HG03064 (cell line): ENCODE data around the gene GSTT4.
"Not testable (repeated sequence)": the region's sequence is repeated elsewhere in the genome, so short reads cannot be mapped to it uniquely, and the experiment has no call there.

Experiments
- ATAC-seq: cut with Tn5 transposase; IDR thresholded peaks from one replicate; pipeline ENCODE4 v1.9.1; 2021; ENCODE audit warnings: low read depth; ENCODE audit not compliant: unreplicated experiment

GSTT4 gene

DNA sequence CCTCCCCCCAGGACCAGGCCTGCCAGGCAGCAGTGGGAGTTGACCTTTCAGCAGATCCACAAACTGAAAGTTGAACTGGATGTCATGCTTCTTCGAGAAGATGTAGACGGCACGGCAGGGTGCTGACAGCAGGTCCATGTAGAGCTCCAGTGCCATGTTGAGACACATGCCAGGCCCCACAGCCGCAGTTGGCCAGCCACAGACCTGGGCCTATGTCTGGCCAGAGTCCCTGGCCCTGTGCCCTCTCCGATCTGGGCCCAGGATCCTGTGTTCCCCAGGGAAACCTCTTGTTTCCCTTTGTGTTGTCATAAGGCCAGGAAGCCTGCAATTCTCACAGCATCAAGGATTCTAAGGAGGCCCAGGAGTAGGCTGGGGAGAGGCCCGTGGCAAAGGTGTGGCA lies at the start of gene GSTT4:
Gene GSTT4 (minus strand): TSS at position 253 of the 400 bp plus-strand sequence. CDS start 97 bp downstream, at position 156.
- no peak for ATAC-seq

DNA sequence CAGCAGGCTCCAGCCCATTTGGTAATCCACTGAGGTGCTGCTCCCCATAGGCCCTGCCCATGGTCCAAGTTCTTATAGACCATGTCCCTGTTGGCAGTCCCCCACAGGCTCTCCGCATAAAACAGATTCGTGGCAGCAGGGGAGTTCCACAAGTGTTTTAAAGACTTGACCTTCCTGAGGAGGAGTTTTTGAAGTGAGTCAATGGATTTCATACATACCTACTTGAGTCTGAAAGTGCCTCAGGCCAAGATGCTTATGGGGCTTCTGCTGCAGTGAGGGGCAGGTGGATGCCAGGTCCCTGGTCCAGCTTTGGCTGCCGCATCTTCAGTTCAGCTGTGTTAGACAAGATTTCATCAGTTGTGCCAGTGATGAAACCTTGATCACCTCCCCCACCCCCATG lies 49.1 kb upstream of the GSTT4 start:
- no peak for ATAC-seq

DNA sequence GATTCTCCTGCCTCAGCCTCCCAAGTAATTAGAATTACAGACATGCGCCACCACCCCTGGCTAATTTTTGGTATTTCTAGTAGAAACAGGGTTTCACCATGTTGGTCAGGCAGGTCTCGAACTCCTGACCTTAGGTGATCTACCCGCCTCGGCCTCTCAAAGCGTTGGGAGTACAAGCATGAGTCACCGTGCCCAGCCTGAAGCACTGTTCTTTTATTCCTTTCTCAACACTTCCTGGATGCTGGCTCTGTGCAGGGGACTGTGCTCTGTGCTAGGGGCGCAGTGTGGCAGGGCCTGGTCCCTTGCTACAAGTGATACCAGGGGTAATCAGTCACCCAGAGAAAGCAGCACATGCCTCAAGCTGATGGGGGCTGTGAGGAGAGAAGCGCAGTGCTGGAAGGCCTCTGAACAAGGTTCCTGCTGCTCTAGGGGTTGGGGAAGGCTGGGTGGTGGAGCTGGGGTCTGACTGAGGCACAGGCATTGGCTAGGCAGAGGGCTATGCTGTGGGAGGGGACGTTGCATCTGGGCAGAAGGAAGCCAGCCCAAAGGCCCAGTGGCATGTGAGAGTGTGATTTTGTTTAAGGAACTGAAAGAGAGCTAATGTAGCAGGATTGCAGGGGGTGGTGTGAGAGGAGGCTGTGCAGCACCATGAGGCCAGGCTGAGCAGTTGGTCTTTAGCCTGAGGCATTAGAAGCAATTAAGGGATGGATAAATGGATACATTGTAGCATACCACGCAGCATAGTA lies 48.4 kb upstream of the GSTT4 start:
- ATAC-seq = no peak

DNA sequence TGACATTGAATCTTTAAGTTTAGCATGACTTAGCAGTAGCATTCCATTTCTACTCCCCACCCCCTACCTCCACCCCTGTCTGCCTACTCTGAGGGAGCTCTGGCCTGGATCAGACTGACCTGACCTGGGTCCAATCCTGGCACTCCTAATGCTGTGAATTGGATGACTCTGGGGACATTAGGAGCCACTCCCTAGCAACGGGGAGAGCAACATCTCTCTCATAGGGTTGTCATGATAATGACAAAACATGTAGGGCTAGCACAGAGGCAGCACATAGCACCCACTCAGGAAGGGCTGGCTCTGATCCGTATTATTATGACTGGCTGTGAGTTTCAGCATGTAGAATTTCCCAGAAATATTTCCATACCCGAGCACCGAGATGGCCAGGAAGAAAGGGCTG lies 46.3 kb upstream of the GSTT4 start:
- no peak for ATAC-seq

DNA sequence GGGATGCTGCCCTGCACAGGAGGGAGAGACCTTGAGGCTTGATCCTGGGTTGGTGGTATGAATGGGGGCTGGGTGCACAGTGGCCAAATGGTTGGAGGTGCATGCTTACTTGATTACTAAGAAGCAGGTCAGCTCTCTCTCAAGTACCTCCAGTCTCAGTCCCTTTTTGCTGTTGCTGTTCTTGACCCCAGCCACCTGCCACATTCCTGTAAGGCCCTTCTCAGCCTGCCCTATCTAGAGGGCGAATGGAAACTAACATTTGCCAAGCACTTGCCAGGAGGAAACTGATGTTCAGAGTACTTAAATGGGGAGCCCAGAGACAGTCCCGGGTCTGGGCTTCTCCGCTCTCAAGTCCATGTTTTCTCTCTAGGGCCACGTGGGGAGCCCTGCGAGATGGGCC lies 45.8 kb upstream of the GSTT4 start:
- no peak for ATAC-seq

DNA sequence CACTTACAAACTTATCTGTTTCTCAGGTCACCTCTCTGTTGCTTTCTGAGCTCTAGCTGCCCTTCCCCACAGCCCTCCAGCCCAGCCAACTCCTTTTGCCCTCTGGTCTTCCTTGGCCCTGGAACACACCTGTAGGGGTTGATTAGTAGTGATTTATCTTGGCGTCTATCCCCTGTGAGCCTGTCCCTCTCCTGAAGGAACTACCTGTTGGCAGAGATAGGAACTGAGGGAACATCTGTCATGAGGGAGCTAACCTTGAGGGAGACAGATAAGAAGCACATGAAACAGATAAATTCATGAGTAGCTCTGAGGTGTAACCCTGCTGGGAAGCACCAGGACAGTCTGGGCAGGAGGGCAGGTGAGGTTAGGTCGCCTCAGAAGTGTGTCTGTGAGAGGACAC lies 44.7 kb upstream of the GSTT4 start:
- ATAC-seq = no peak

DNA sequence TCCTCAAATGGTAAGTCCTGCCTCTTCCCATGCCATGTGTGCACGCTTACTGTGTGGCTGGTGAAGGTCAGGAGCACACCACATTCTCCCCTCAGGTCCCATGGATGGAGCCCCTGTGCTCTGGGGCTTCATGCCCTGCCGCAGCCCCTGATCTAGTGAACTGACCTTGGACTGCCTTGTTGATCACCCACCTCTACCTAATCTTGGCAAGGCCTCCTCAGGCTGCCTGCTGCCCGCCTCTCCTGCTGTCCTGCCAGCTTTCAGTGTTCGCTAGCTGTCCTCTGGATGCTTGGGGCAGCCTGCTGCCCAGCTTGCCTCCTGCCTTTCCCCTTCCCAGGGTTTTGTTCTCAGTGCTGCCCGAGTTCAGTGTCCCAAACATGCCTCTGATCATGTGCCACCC lies 44.0 kb upstream of the GSTT4 start:
- no peak for ATAC-seq

DNA sequence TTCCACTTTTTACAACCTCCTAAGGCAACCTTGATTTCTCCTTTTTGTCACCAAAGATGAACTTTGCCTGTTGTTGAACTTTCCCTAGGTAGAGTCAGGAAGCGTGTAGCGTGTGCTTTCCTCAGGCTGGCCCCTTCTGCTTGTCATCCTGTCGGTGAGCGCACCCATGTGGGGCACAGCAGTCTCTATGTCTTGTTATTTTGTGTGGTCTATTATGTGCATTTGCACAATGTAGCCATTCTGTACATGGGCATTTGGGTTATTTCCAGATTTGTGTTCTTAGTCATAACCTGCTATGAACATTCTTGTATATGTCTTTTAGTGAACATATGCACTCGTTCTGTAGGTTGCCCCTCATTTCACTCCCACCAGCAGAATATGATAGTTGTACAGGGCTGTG lies 40.8 kb upstream of the GSTT4 start:
- no peak for ATAC-seq

DNA sequence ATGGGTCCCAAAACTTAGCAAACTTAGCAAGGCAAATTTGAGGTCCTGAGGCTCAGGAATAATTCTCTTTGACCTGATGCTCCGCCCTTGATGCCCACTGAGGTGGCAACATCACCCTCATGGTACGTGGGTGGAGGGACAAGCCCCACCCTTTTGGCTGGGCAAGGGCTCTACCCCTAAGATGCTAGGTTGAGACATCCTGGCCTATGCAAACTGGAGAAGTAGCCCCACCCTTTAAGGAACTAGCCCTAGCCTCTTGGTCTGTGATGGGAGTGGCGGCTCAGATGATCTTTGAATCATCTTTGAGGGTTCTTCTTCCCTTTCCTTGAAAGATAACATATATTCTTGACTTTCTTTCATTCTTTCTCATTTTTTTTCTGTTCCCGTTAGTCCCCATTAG lies 38.7 kb upstream of the GSTT4 start:
- no peak for ATAC-seq

DNA sequence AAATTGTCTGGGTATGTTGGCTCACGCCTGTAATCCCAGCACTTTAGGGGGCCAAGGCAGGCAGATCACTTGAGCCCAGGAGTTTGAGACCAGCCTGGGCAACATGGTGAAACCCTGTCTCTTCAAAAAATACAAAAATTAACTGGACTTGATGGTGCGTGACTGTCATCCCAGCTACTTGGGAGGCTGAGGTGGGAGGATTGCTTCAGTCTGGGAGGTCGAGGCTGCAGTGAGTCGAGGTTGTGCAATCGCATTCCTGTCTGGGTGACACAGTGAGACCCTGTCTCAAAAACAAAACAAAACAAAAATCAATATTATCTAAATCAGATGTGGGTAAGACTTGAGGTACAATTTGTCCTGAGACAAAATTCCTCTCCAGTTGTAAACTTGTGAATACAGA lies 38.2 kb upstream of the GSTT4 start:
- not testable (repeated sequence) for ATAC-seq

DNA sequence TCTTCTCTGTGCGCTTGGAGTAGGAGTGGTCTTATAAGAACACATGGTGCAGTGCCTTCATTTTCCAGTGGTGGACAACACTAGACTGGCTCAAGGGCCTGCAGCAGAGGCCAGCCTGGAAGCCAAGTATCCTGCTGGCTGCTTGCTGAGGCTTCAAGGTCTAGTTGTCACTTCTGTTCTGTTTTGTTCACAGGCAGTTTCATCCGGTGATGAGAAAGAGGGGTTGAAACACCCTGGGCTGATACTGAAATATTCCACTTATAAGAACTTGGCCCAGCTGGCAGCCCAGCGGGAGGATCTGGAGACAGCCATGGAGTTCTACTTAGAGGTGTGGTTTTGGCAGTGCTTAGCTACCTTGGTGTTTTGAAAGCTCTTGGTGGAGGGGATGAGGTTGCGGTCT lies 35.7 kb upstream of the GSTT4 start:
- ATAC-seq = no peak

DNA sequence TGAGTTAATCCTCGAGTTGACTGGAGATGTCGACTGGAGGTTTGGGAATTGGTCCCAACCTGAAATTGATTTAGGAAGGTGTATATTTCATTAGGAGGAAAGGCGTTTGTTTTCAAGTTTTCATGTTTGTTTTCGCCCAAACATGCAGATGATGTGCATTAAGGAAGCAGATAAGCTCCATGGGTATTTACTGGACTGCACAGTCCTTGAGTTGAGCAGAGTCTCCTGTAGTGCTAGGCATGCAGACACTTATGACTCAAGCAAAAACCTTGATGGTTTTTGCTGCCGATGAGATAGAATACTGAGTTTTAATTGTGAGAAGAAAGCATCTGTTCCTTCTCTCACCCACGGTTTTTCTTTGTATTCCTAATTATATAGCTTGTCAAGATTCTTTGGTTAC lies 33.8 kb upstream of the GSTT4 start:
- no peak for ATAC-seq

DNA sequence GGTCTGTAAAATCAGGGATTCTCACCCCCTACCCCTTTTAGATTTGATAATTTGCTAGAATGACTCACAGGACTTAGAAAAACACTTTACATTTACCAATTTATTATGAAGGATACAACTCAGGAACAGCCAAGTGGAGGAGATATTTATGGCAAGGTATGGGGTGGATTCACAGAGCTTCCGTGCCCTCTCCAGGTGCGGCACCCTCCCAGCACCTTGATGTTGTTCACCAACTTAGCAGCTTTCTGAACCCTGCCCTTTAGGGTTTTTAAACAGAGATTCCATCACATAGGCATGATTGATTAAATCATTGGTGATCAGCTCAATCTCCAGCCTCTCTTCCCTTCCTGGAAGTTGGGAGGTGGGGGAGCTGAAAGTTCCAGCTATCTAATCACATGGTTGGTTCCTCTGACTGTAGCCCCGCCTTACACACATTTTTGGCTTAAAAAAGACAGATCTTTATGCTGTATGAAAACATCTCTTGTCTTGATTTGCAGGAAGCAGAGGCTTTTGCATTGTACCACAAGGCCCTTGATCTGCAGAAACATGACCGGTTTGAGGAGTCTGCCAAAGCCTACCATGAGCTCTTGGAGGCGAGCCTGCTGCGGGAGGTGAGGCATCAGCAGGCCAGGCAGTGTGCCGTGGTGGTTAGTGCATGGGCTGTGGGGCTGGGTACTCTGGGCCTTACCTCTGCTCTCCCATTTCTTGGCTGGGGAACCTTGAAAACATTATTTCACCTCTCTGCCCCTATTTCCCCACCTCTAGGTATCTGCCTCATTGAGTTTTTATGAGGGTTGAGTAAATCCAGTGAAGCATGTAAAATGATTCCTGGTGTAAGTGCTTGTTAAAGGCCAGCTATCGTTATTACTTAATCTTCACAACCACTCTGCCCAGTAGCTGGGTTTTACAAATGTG lies 32.9 kb upstream of the GSTT4 start:
- ATAC-seq = no peak

DNA sequence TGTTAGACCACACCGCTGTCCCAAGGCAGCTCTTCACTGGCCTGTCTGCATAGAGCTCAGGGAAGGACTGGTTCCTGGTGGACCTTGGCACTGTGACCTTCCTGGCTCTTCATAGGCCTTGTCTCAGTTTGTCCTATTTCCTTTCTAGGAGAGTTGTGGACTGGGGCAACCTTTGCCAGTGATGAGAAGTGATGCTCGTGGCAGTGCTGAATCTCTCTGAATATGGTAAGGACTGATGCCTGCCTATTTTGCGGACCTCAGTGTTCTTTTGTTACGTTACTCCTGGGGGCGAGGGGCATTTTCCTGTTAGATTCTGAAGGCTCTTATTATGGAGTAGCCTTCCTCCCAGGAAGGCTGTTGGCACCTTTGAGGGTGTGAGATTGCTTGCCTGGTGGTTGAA lies 30.0 kb upstream of the GSTT4 start:
- no peak for ATAC-seq

DNA sequence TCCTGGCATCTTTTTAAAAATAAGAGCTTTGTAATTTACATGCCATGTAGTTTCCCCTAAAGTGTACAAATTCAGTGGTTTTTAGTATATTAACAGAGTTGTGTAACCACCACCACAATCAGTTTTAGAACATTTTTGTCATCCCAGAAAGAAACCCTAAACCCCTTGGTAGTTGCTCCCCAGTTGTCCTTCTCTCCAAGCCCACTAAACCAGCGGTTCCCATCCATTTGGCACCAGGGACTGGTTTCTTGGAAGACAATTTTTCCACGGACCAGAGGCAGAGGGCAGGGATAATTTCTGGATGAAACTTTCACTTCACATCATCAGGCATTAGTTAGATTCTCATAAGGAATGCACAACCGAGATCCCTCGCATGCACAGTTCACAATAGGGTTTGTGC lies 28.5 kb upstream of the GSTT4 start:
- no peak for ATAC-seq

DNA sequence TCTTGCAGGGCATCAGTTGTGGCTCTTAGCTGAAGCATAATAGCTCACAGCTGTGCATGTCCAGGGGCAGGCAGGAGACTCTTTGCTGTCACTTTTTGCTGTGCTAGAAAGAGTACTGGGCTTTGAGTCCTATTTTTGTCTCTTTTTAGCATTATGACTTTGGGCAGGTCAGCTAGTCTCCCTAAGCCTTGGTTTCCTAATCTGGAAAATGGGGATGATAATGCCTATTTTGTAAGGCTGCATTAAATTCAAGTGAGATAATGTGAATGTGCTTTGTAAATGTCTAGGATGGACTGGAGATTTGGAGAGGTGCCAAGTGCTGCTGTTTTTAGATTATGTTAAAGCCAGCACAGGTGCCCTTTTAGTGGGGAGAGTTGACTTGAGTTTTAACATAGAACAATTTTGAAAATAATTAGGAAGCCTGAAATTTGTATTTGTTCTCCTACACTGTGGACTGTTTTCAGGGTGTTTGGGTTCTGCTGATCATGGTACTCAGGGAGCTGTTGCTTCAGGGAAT lies 25.0 kb upstream of the GSTT4 start:
- no peak for ATAC-seq

DNA sequence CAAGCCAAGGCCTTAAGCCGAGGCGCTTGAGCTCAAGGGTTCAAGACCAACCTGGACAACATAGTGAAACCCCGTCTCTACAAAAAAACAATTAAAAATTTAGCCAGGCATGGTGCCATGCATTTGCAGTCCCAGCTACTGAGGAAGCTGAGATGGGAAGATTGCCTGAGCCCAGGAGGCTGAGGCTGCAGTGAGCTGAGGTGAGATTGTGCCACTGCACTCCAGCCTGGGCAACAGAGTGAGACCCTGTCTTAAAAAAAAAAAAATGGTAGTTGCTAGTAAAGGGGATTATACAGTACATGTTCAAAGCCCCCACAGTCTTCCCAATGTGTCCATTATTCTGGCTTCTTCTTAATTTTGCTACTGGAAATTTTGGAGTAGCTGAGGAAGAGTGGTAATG lies 24.1 kb upstream of the GSTT4 start:
- no peak for ATAC-seq

DNA sequence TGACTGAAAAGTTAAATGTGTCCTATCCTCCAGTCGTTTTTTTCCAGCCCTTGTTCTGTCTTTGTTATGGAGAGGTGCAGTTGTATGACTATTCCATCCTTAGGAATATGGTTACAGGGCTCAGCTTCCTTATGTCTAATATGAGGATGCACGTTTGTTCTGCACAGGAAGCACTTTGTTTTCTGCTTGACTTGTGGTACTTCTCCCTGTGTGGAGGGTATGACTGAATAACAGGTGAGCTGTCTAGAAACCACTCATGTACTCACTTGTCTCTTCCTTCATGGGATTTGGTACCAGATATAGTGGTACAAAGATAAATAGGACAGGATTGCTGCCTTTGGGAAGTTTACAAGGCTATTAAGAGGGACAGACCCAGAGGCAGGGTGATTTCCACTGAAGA lies 23.3 kb upstream of the GSTT4 start:
- ATAC-seq = no peak

DNA sequence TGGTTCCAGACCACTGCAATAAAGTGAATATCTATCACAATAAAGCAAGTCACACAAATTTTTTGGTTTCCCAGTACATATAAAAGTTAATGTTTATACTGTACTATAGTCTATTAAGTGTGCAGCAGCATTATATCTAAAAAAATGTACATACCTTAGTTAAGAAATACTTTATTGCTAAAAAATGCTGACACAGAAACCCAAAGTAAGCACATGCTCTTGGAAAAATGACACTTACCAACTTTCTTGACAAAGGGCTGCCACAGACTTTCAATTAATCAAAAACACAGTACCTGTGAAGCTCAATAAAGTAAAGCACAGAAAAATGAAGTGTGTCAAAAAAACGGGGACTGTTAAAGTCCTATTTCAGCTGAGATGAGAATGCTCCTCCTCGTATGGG lies 22.7 kb upstream of the GSTT4 start:
- ATAC-seq = no peak

DNA sequence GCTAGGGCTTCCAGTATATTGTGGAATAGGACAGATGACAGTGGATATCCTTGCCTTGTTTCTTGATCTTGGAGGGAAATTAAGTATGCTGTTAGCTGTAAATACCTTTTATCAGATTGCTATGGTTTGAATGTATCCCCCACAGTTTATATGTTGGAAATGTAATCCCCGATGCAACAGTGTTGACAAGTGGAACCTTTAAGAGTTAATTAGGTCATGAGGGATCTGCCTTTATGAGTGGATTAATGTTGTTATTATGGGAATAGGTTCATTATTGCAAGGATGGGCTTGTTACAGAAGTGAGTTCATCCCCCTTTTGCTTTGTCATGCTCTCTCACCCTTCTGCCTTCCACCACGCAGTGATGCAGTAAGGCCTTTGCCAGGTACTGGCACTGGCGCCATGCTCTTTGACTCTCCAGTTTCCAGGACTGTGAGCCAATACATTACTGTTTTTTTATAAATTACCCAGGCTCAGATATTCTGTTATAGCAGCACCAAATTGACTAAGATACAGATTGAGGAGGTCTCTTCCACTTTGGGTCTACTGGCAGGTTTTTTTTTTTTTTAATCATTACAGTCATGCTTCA lies 22.2 kb upstream of the GSTT4 start:
- ATAC-seq = no peak

DNA sequence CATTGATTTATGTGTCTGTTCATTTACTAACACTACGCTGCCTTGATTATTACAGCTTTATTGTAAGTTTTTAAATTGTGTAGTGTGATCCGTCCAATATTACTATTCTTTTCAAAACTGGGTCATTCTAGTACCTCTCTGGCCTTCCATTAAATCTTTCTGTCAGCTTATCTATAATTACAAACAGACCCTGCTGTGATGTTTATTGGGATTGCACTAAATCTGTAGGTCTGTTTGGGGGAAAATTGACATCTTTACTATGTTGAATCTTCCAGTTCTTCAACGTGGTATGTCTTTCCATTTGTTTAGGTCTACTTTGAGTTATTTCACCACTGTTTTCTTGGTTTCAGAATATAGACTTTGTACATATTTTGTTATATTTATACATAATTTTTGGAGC lies 21.5 kb upstream of the GSTT4 start:
- ATAC-seq = no peak
